ENCODE data around the gene CCDC12.

- no peak for TF ChIP-seq FOXJ3 (CRISPR knock-in tag; IDR thresholded peaks at IDR 0.05)
- TF ChIP-seq JUND (IDR thresholded peaks at IDR 0.05): no peak
- TF ChIP-seq EP300 (IDR thresholded peaks at IDR 0.05; ENCODE audit: borderline replicate concordance in 1 of 2, low read depth in 1 of 2, low read length in 1 of 2): no peak
Measured at GRCh38 chr3:46999516-47000197, 23.1 kb upstream of the CCDC12 start.

Data from SK-N-SH (cell line).